ENCODE measurements around the gene AGRP.

DNA sequence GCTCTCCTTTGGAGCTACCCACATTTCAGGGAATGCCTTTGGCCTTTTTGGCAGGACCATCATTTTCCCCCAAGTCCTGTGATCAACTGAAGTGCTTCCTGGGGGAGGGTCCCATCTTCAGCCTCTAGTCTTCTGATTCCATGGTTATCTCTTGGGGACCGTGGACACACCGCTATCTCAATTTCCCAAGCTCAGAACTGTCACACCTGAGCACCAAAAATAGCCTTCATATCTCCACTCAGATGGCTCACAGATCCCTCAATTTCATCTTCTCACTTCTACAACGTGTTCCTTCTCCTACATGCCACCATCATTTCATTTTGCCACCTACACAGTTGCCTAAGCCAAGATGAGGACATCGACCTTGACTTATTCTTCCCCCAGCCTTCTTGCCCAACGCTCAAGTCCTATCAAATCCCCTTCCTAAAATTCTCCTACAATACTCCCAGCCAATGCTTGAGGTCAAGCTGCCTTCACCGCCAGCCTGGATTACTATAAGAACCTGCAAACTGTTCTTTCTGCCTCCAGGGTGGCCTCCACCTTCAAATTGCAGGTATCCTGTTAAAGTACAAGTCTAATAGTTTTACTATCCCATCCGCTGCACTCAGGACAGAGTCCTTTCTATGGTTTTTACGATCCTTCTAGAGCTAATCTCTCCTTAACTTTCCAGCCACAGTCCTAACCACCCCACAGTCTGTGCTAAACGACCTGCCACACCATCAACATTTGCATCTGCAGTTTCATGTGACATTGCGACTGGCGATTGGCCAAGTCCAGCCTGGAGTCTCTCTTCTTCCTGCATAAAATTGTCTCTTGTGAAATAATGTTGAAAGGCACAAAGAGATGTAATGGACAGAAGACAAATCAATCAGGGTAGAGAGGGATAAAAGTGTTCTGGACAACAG lies 8.5 kb downstream of the AGRP start:
- TF ChIP-seq, protein P1, sequence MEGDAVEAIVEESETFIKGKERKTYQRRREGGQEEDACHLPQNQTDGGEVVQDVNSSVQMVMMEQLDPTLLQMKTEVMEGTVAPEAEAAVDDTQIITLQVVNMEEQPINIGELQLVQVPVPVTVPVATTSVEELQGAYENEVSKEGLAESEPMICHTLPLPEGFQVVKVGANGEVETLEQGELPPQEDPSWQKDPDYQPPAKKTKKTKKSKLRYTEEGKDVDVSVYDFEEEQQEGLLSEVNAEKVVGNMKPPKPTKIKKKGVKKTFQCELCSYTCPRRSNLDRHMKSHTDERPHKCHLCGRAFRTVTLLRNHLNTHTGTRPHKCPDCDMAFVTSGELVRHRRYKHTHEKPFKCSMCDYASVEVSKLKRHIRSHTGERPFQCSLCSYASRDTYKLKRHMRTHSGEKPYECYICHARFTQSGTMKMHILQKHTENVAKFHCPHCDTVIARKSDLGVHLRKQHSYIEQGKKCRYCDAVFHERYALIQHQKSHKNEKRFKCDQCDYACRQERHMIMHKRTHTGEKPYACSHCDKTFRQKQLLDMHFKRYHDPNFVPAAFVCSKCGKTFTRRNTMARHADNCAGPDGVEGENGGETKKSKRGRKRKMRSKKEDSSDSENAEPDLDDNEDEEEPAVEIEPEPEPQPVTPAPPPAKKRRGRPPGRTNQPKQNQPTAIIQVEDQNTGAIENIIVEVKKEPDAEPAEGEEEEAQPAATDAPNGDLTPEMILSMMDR (conservative IDR thresholded peaks at IDR 0.05; ENCODE audit: low read depth, low read length) = no peak
- no peak for TF ChIP-seq POLR2A (IDR thresholded peaks at IDR 0.05; ENCODE audit: low read depth, low read length)
- TF ChIP-seq RAD21 (IDR thresholded peaks at IDR 0.05; ENCODE audit: low read length) = no peak
- no peak for TF ChIP-seq CHD1 (IDR thresholded peaks at IDR 0.05; ENCODE audit: low read depth, low read length)
- TF ChIP-seq, protein P2, sequence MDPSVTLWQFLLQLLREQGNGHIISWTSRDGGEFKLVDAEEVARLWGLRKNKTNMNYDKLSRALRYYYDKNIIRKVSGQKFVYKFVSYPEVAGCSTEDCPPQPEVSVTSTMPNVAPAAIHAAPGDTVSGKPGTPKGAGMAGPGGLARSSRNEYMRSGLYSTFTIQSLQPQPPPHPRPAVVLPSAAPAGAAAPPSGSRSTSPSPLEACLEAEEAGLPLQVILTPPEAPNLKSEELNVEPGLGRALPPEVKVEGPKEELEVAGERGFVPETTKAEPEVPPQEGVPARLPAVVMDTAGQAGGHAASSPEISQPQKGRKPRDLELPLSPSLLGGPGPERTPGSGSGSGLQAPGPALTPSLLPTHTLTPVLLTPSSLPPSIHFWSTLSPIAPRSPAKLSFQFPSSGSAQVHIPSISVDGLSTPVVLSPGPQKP (IDR thresholded peaks at IDR 0.05; ENCODE audit: borderline replicate concordance, low read depth, low read length) = no peak
